NB4 (cell line): ENCODE data around the gene SH3RF2.

Experiments used
- MAX ChIP-seq: IDR thresholded peaks from 2 replicates; pipeline ENCODE4 v1.6.1; 2011; ENCODE audit warnings: low read depth, low read length
- TF ChIP-seq, protein P1 (sequence below): IDR thresholded peaks from one replicate; pipeline ENCODE4 v1.5.1; 2012; ENCODE audit warnings: low read depth, low read length

GRCh38 chr5:145946112-145946861 is 9.9 kb downstream of the SH3RF2 start:
- TF ChIP-seq, protein P1, sequence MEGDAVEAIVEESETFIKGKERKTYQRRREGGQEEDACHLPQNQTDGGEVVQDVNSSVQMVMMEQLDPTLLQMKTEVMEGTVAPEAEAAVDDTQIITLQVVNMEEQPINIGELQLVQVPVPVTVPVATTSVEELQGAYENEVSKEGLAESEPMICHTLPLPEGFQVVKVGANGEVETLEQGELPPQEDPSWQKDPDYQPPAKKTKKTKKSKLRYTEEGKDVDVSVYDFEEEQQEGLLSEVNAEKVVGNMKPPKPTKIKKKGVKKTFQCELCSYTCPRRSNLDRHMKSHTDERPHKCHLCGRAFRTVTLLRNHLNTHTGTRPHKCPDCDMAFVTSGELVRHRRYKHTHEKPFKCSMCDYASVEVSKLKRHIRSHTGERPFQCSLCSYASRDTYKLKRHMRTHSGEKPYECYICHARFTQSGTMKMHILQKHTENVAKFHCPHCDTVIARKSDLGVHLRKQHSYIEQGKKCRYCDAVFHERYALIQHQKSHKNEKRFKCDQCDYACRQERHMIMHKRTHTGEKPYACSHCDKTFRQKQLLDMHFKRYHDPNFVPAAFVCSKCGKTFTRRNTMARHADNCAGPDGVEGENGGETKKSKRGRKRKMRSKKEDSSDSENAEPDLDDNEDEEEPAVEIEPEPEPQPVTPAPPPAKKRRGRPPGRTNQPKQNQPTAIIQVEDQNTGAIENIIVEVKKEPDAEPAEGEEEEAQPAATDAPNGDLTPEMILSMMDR, result no peak
- TF ChIP-seq MAX, result peak; percentile 68
